Thoracic aorta (tissue), 2 donors: ENCODE data around the gene INF2. TPM values are rescaled to one million over a fixed set of nuclear protein-coding genes. Genes with fewer than 3 reads are reported as not detected.

Experiments
- ATAC-seq: fragments of 150-250 bp; one replicate; pipeline ENCODE4 v1.8.0; 2017; ENCODE audit warnings: low read depth; ENCODE audit not compliant: insufficient number of reproducible peaks, low FRiP score
- DNase-seq: peaks from one replicate; pipeline ENCODE4 v3.0.0-alpha.2; 2020; ENCODE audit warnings: low spot score
- H3K27ac ChIP-seq, 2 donors: fragments of 200-600 bp; sonication (generic); 1 replicate in 1 of 2; 2 replicates in 1 of 2; pipeline ENCODE4 v1.5.1; 2016; ENCODE audit warnings: mild to moderate bottlenecking in 2 of 2, moderate library complexity in 2 of 2
- H3K27me3 ChIP-seq: fragments of 200-600 bp; sonication (generic); replicated peaks from 2 replicates; pipeline ENCODE4 v1.6.0; 2016; ENCODE audit warnings: mild to moderate bottlenecking; ENCODE audit not compliant: insufficient read depth
- H3K36me3 ChIP-seq: fragments of 200-600 bp; sonication (generic); one replicate; pipeline ENCODE4 v1.5.1; 2016
- H3K4me1 ChIP-seq, 2 donors: fragments of 200-600 bp; sonication (generic); 1 replicate in 1 of 2; 2 replicates in 1 of 2; pipeline versions ENCODE4 v1.5.1 to v1.6.0; 2016; ENCODE audit warnings: low read depth in 2 of 2, mild to moderate bottlenecking in 1 of 2; ENCODE audit not compliant: control insufficient read depth in 1 of 2
- H3K4me3 ChIP-seq: fragments of 200-600 bp; sonication (generic); 2 replicates; pipeline ENCODE4 v1.5.1; 2016; ENCODE audit warnings: mild to moderate bottlenecking
- H3K9me3 ChIP-seq: fragments of 200-600 bp; sonication (generic); 2 replicates; pipeline ENCODE4 v1.5.1; 2016
- CTCF ChIP-seq: fragments of 200-600 bp; sonication (generic); IDR thresholded peaks from one replicate; pipeline ENCODE4 v1.5.1; 2019; ENCODE audit warnings: antibody characterized with exemption
- total RNA-seq, 2 donors: library from RNA; depleted of rRNA; stranded (reverse); fragments of >200 nt; gene quantifications; one replicate each; pipeline versions ENCODE4 v1.1.0 to v1.2.3, GENCODE V29; 2016

The INF2 gene
- total RNA-seq, 2 donors from 2014 or later: 124 to 162 TPM

GRCh38 chr14:104690861-104691455, 1.5 kb downstream of the INF2 start:
- DNase-seq: no peak
- H3K9me3 ChIP-seq: no peaks in the 10 kb centered on the region
- H3K36me3 ChIP-seq: no peaks in the 10 kb centered on the region
- peak overlapping the region in 1 of 2 donors; percentile 86 for H3K27ac ChIP-seq
- no peaks in the 10 kb centered on the region for H3K27me3 ChIP-seq
- peak overlapping the region; percentile 98 for H3K4me3 ChIP-seq
- TF ChIP-seq CTCF: no peak
- no peak for ATAC-seq
- peaks cover 52 to 78% of the 10 kb centered on the region in 2 donors for H3K4me1 ChIP-seq

GRCh38 chr14:104691546-104692260, 2.3 kb downstream of the INF2 start:
- Histone ChIP-seq H3K36me3 (no peaks in the 10 kb centered on the region), H3K4me1 (peaks cover 57 to 86% of the 10 kb centered on the region in 2 donors), H3K9me3 (no peaks in the 10 kb centered on the region), H3K27ac (peak overlapping the region in 1 of 2 donors; percentile 15), H3K27me3 (no peaks in the 10 kb centered on the region), H3K4me3 (peak overlapping the region; percentile 98)
- TF ChIP-seq CTCF: no peak
- DNase-seq (no peak), ATAC-seq (no peak)

GRCh38 chr14:104692261-104692938, 3.0 kb downstream of the INF2 start:
- no peaks in the 10 kb centered on the region for H3K9me3 ChIP-seq
- ATAC-seq (no peak), DNase-seq (no peak)
- H3K4me1 ChIP-seq: peaks cover 63 to 92% of the 10 kb centered on the region in 2 donors
- H3K27me3 ChIP-seq: no peaks in the 10 kb centered on the region
- no peaks in the 10 kb centered on the region for H3K36me3 ChIP-seq
- H3K27ac ChIP-seq: peak overlapping the region in 1 of 2 donors; percentile 15
- no peak for TF ChIP-seq CTCF
- H3K4me3 ChIP-seq: no peak overlapping the region

- Histone ChIP-seq H3K36me3 (no peaks in the 10 kb centered on the region), H3K27me3 (no peaks in the 10 kb centered on the region), H3K4me3 (no peak overlapping the region), H3K9me3 (no peaks in the 10 kb centered on the region), H3K4me1 (peaks cover 69 to 92% of the 10 kb centered on the region in 2 donors), H3K27ac (peak overlapping the region in 1 of 2 donors; percentile 9)
- no peak for ATAC-seq
- no peak for TF ChIP-seq CTCF
- DNase-seq: no peak
Observed at GRCh38 chr14:104692939-104693315, 3.5 kb downstream of the INF2 start.
